GM12891 (cell line): ENCODE measurements around the gene RUFY3.

Experiments used
- DNase-seq: peaks from one replicate; pipeline ENCODE4 v3.0.0; 2011; ENCODE audit warnings: low spot score; ENCODE audit not compliant: insufficient read length
- FAIRE-seq: peaks from 2 replicates; lab custom pipeline; 2011; peaks lifted over from hg19 to GRCh38; lab: Jason Lieb, UNC
- PAX5 ChIP-seq: IDR thresholded peaks from 2 replicates; pipeline ENCODE4 v1.6.1; 2011; ENCODE audit warnings: low read length, moderate library complexity, mild to moderate bottlenecking; ENCODE audit not compliant: insufficient read depth, severe bottlenecking
- POLR2A ChIP-seq: IDR thresholded peaks from 2 replicates; pipeline ENCODE4 v1.6.1; 2011; ENCODE audit warnings: low read depth, low read length, control low read depth
- POLR2AphosphoS5 ChIP-seq: IDR thresholded peaks from 2 replicates; pipeline ENCODE4 v1.6.1; 2011; ENCODE audit warnings: low read depth, low read length, control low read depth
- POU2F2 ChIP-seq: IDR thresholded peaks from 2 replicates; pipeline ENCODE4 v1.6.1; 2011; ENCODE audit warnings: low read depth, mild to moderate bottlenecking, control low read depth, low read length, moderate library complexity
- SPI1 ChIP-seq: IDR thresholded peaks from 2 replicates; pipeline ENCODE4 v1.6.1; 2011; ENCODE audit warnings: low read depth, low read length, control low read depth
- TAF1 ChIP-seq: IDR thresholded peaks from 2 replicates; pipeline ENCODE4 v1.6.1; 2011; ENCODE audit warnings: low read depth, low read length, control low read depth

RUFY3 gene

DNA sequence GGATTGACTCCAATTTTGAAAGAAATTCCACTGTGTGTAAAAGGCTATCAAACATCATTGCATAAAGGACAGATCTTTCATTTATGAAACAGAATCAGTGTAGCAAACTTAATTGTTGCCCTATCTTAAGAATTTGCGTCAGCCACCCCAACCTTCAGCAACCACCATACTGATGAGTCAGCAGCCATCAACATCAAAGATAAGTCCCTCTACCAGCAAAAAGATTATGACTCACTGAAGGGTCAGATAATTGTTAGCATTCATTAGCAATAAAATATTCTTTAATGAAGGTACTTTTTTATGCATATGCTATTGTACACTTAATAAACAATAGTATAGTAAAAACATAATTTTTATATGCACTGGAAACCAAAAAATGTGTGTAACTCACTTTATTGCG, 133.7 kb downstream of the RUFY3 start:
- FAIRE-seq (no peak), DNase-seq (no peak)
- TF ChIP-seq SPI1 (no peak), POU2F2 (no peak), POLR2A (no peak), POLR2AphosphoS5 (no peak), PAX5 (no peak), TAF1 (no peak)
